Upper lobe of left lung (tissue), 4 donors: ENCODE measurements around the gene ATP6AP2.

Source experiments
- EP300 ChIP-seq, 4 donors: sonication (generic); formaldehyde crosslinking; IDR thresholded peaks; one replicate each; pipeline ENCODE4 v1.5.1; 2017; ENCODE audit warnings: antibody characterized with exemption in 4 of 4, control low read depth in 2 of 4
- POLR2A ChIP-seq, 4 donors: fragments of 450-650 bp; IDR thresholded peaks; one replicate each; pipeline ENCODE4 v1.5.1; 2016 to 2017; ENCODE audit warnings: antibody characterized with exemption in 4 of 4, mild to moderate bottlenecking in 2 of 4
- POLR2AphosphoS5 ChIP-seq, 2 donors: sonication (generic); formaldehyde crosslinking; IDR thresholded peaks; one replicate each; pipeline ENCODE4 v1.5.1; 2017; ENCODE audit warnings: antibody characterized with exemption in 2 of 2
- TF ChIP-seq, protein P1 (sequence below), 6 experiments: fragments of 450-650 bp in 4 of 6; fragments of 200-600 bp in 2 of 6; sonication (generic) in 2 of 6; IDR thresholded peaks; one replicate each; pipeline ENCODE4 v1.5.1; 2016 to 2019; ENCODE audit warnings: antibody characterized with exemption in 6 of 6

DNA sequence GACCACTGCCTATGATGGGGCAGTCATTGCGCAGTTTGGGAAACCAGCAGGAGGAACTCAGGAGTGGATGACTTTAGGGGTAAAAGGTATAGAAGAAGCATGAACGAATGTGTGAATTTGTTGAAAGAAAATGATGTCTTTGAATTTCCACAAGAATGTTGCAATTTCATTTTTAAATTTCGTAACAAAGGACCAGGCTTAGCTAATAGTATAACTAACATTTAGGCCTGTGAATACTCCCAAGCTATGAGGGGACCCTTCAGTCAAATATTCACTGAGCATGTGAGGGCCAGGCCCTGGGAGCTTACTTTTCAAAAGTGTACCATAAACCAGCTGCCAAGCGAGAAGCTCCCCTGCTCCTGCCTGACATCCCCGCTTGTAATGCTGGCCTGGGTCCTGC is 47.7 kb downstream of the ATP6AP2 start:
- TF ChIP-seq POLR2A (IDR thresholded peaks at IDR 0.05) (no peak), POLR2AphosphoS5 (IDR thresholded peaks at IDR 0.05) (no peak), EP300 (IDR thresholded peaks at IDR 0.05) (no peak)
- TF ChIP-seq, protein P1, sequence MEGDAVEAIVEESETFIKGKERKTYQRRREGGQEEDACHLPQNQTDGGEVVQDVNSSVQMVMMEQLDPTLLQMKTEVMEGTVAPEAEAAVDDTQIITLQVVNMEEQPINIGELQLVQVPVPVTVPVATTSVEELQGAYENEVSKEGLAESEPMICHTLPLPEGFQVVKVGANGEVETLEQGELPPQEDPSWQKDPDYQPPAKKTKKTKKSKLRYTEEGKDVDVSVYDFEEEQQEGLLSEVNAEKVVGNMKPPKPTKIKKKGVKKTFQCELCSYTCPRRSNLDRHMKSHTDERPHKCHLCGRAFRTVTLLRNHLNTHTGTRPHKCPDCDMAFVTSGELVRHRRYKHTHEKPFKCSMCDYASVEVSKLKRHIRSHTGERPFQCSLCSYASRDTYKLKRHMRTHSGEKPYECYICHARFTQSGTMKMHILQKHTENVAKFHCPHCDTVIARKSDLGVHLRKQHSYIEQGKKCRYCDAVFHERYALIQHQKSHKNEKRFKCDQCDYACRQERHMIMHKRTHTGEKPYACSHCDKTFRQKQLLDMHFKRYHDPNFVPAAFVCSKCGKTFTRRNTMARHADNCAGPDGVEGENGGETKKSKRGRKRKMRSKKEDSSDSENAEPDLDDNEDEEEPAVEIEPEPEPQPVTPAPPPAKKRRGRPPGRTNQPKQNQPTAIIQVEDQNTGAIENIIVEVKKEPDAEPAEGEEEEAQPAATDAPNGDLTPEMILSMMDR (IDR thresholded peaks at IDR 0.05) = no peak
